Esophagus squamous epithelium (tissue), 4 donors: ENCODE data around the gene SPATA46.

Source experiments
- POLR2A ChIP-seq, 4 donors: fragments of 450-650 bp; IDR thresholded peaks; one replicate each; pipeline ENCODE4 v1.6.1; 2017; ENCODE audit warnings: antibody characterized with exemption in 4 of 4, mild to moderate bottlenecking in 4 of 4, moderate library complexity in 3 of 4
- TF ChIP-seq, protein P1 (sequence below), 6 experiments: fragments of 450-650 bp in 4 of 6; fragments of 200-600 bp in 2 of 6; sonication (generic) in 2 of 6; IDR thresholded peaks; one replicate each; pipeline ENCODE4 v1.5.1; 2016 to 2019; ENCODE audit warnings: antibody characterized with exemption in 6 of 6, mild to moderate bottlenecking in 4 of 6, moderate library complexity in 4 of 6

DNA sequence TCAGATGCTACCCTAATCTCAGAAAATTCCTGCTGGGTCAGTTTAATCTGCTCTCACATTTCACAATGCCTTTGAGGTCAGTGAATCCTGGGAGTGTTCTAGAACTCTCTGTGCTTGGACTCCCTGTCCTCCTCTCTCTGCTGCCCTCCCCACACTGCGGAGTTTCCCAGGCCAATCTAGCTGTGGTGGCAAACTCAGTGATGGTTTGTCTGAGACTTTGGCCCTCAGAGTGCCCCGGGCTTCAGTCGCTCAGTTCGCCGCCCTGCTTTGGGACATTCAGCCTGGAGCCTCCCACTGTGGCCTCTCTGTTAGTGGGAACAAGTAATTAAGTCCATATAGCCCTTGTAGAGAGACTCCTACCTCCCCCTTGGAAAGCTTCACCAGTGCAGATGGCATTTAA is 12.0 kb upstream of the SPATA46 start:
- TF ChIP-seq, protein P1, sequence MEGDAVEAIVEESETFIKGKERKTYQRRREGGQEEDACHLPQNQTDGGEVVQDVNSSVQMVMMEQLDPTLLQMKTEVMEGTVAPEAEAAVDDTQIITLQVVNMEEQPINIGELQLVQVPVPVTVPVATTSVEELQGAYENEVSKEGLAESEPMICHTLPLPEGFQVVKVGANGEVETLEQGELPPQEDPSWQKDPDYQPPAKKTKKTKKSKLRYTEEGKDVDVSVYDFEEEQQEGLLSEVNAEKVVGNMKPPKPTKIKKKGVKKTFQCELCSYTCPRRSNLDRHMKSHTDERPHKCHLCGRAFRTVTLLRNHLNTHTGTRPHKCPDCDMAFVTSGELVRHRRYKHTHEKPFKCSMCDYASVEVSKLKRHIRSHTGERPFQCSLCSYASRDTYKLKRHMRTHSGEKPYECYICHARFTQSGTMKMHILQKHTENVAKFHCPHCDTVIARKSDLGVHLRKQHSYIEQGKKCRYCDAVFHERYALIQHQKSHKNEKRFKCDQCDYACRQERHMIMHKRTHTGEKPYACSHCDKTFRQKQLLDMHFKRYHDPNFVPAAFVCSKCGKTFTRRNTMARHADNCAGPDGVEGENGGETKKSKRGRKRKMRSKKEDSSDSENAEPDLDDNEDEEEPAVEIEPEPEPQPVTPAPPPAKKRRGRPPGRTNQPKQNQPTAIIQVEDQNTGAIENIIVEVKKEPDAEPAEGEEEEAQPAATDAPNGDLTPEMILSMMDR (IDR thresholded peaks at IDR 0.05), result no peak
- TF ChIP-seq POLR2A (IDR thresholded peaks at IDR 0.05), result no peak
